H9 (cell line): ENCODE results near the gene FBRSL1. TPM values are rescaled to one million over a fixed set of nuclear protein-coding genes. Genes with fewer than 3 reads are reported as not detected.

Experiments used
- DNase-seq: peaks from one replicate; pipeline ENCODE4 v3.0.0-alpha.2; 2017
- H2AFZ ChIP-seq: one replicate; pipeline ENCODE4 v1.6.1; 2013; ENCODE audit warnings: mild to moderate bottlenecking, low read length, control low read depth, moderate library complexity
- H2AK5ac ChIP-seq: 2 replicates; pipeline ENCODE4 v1.6.1; 2013; ENCODE audit warnings: low read length, control low read depth, mixed read lengths; ENCODE audit not compliant: insufficient read length
- H2BK120ac ChIP-seq: one replicate; pipeline ENCODE4 v1.6.1; 2013; ENCODE audit warnings: low read depth, mild to moderate bottlenecking, low read length, control low read depth, inconsistent platforms; ENCODE audit not compliant: poor library complexity, severe bottlenecking
- H2BK12ac ChIP-seq: 2 replicates; pipeline ENCODE4 v1.6.1; 2013; ENCODE audit warnings: low read length, control low read depth, mixed read lengths, low read depth; ENCODE audit not compliant: insufficient read length
- H2BK15ac ChIP-seq: 2 replicates; pipeline ENCODE4 v1.6.1; 2013; ENCODE audit warnings: low read depth, low read length, control low read depth
- H2BK20ac ChIP-seq: one replicate; pipeline ENCODE4 v1.6.1; 2013; ENCODE audit warnings: low read depth, mild to moderate bottlenecking, low read length, control low read depth, inconsistent platforms; ENCODE audit not compliant: poor library complexity, severe bottlenecking
- H2BK5ac ChIP-seq: 2 replicates; pipeline ENCODE4 v1.6.1; 2013; ENCODE audit warnings: low read length, control low read depth, mixed read lengths; ENCODE audit not compliant: insufficient read length
- H3K14ac ChIP-seq: 2 replicates; pipeline ENCODE4 v1.6.1; 2013; ENCODE audit warnings: low read length, control low read depth; ENCODE audit not compliant: insufficient read depth
- H3K18ac ChIP-seq: 2 replicates; pipeline ENCODE4 v1.6.1; 2013; ENCODE audit warnings: low read depth, mild to moderate bottlenecking, mixed read lengths, low read length, control low read depth; ENCODE audit not compliant: insufficient read length
- H3K23ac ChIP-seq: 2 replicates; pipeline ENCODE4 v1.6.1; 2013; ENCODE audit warnings: low read length, control low read depth, mixed read lengths, low read depth; ENCODE audit not compliant: insufficient read length
- H3K23me2 ChIP-seq: 2 replicates; pipeline ENCODE4 v1.6.1; 2013; ENCODE audit warnings: low read depth, mild to moderate bottlenecking, mixed read lengths, low read length, control low read depth; ENCODE audit not compliant: insufficient read length, poor library complexity, severe bottlenecking
- H3K27ac ChIP-seq: 2 replicates; pipeline ENCODE4 v1.5.1; 2013; ENCODE audit warnings: low read length, control low read depth, mixed read lengths, low read depth; ENCODE audit not compliant: insufficient read length
- H3K27me3 ChIP-seq: 2 replicates; pipeline ENCODE4 v1.6.1; 2013; ENCODE audit warnings: low read length, control low read depth, inconsistent platforms; ENCODE audit not compliant: insufficient read depth
- H3K4ac ChIP-seq: 2 replicates; pipeline ENCODE4 v1.6.1; 2013; ENCODE audit warnings: low read depth, mild to moderate bottlenecking, control low read depth, inconsistent platforms, low read length, moderate library complexity
- H3K4me1 ChIP-seq: 2 replicates; pipeline ENCODE4 v1.6.1; 2013; ENCODE audit warnings: low read length, control low read depth, inconsistent platforms; ENCODE audit not compliant: insufficient read depth
- H3K4me2 ChIP-seq: 2 replicates; pipeline ENCODE4 v1.6.1; 2013; ENCODE audit warnings: low read length, control low read depth, mixed read lengths; ENCODE audit not compliant: insufficient read length, insufficient read depth
- H3K56ac ChIP-seq: 2 replicates; pipeline ENCODE4 v1.6.1; 2013; ENCODE audit warnings: low read depth, mild to moderate bottlenecking, mixed read lengths, low read length, control low read depth; ENCODE audit not compliant: insufficient read length
- H3K79me1 ChIP-seq: 2 replicates; pipeline ENCODE4 v1.6.1; 2013; ENCODE audit warnings: low read depth, mild to moderate bottlenecking, moderate library complexity, low read length, control low read depth, inconsistent platforms; ENCODE audit not compliant: insufficient read depth, poor library complexity, severe bottlenecking
- H3K79me2 ChIP-seq: 2 replicates; pipeline ENCODE4 v1.6.1; 2013; ENCODE audit warnings: low read length, control low read depth, inconsistent platforms; ENCODE audit not compliant: insufficient read depth
- H3K9ac ChIP-seq: 2 replicates; pipeline ENCODE4 v1.6.1; 2013; ENCODE audit warnings: low read length, control low read depth, mixed read lengths; ENCODE audit not compliant: insufficient read length; ENCODE audit errors: extremely low read depth
- H3K9me3 ChIP-seq: one replicate; pipeline ENCODE4 v1.6.1; 2013; ENCODE audit warnings: low read depth, low read length, inconsistent platforms; ENCODE audit not compliant: control insufficient read depth
- H3T11ph ChIP-seq: one replicate; pipeline ENCODE4 v1.6.1; 2013; ENCODE audit warnings: mild to moderate bottlenecking, low read length, control low read depth, inconsistent platforms
- H4K20me1 ChIP-seq: one replicate; pipeline ENCODE4 v1.6.1; 2013; ENCODE audit not compliant: control insufficient read depth, insufficient read length, insufficient read depth
- H4K5ac ChIP-seq: 2 replicates; pipeline ENCODE4 v1.6.1; 2013; ENCODE audit warnings: low read depth, mild to moderate bottlenecking, mixed read lengths, low read length, control low read depth; ENCODE audit not compliant: insufficient read length
- H4K8ac ChIP-seq: replicated peaks from 2 replicates; pipeline ENCODE4 v1.6.1; 2013; ENCODE audit warnings: low read length, control low read depth, mixed read lengths, low read depth; ENCODE audit not compliant: insufficient read length
- H4K91ac ChIP-seq: 2 replicates; pipeline ENCODE4 v1.6.1; 2013; ENCODE audit warnings: low read depth, mild to moderate bottlenecking, moderate library complexity, mixed read lengths, low read length, control low read depth; ENCODE audit not compliant: insufficient read length
- H3K27ac Mint-ChIP-seq, 3 experiments: 2 replicates in 2 of 3; 3 replicates in 1 of 3; pipeline ENCODE4 v1.8.0; 2020 to 2021; ENCODE audit warnings: mixed read lengths in 3 of 3, mild to moderate bottlenecking in 1 of 3, moderate library complexity in 1 of 3
- H3K27me3 Mint-ChIP-seq: 2 replicates; pipeline ENCODE4 v1.8.0; 2021; ENCODE audit warnings: low read depth, mild to moderate bottlenecking, moderate library complexity, mixed read lengths
- H3K36me3 Mint-ChIP-seq, 3 experiments: 2 replicates in 2 of 3; 3 replicates in 1 of 3; pipeline ENCODE4 v1.8.0; 2020 to 2021; ENCODE audit warnings: low read depth in 3 of 3, mixed read lengths in 3 of 3; ENCODE audit not compliant: insufficient read depth in 1 of 3
- H3K4me1 Mint-ChIP-seq, 2 experiments: 2 replicates each; pipeline ENCODE4 v1.8.0; 2020; ENCODE audit warnings: mixed read lengths in 2 of 2
- H3K4me3 Mint-ChIP-seq, 2 experiments: 2 replicates in 1 of 2; 3 replicates in 1 of 2; pipeline ENCODE4 v1.8.0; 2020 to 2021; ENCODE audit warnings: mild to moderate bottlenecking in 2 of 2, mixed read lengths in 2 of 2, moderate library complexity in 1 of 2
- H3K9me3 Mint-ChIP-seq, 2 experiments: 2 replicates in 1 of 2; 3 replicates in 1 of 2; pipeline ENCODE4 v1.8.0; 2020; ENCODE audit warnings: mild to moderate bottlenecking in 2 of 2, mixed read lengths in 2 of 2, moderate library complexity in 1 of 2
- WGBS: extraction: QIAGEN DNeasy Blood & Tissue Kit; methylation state at CpG from one replicate; pipeline ENCODE4 v1.1.7; 2013; ENCODE audit warnings: missing lambda C conversion rate, low lambda C conversion rate, mixed read lengths; ENCODE audit not compliant: insufficient read length; ENCODE audit errors: extremely low coverage; 5-methylcytosine and 5-hydroxymethylcytosine counted together
- total RNA-seq: library from RNA; stranded (reverse); gene quantifications from 2 replicates; pipeline ENCODE4 v1.2.1, GENCODE V29; 2021
- TF ChIP-seq, protein P1 (sequence below): fragments of 200-600 bp; sonication (generic); conservative IDR thresholded peaks from 3 replicates; pipeline ENCODE4 v1.8.0; 2021; ENCODE audit warnings: antibody characterized with exemption, mild to moderate bottlenecking

The FBRSL1 gene
- total RNA-seq, 1 experiment from 2014 or later: 90.8 TPM

DNA sequence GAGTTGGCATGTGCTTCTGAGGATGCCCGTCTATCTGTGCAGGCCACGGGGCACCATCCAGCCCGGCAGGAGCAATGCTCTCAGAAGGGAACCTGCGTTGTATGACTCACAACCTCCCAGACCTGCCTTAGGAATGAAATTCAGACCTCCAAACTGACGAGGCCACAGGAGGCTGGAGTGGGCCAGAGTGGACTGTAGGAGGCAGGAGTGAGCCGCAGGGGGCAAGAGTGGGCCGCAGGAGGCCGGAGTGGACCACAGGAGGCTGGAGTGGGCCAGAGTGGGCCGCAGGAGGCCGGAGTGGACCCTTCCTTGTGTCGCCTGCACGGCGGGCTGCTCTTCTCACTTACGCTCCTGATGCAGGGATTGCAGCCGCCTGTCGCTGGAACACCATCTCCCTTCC is 11.1 kb upstream of the FBRSL1 start:
- no CpG with 5 or more reads among the region's 16 CpGs for WGBS
- no peak overlapping the region for H2AFZ ChIP-seq
- no peaks in the 10 kb centered on the region for H3K79me2 ChIP-seq
- no peaks in the 10 kb centered on the region for H3K9me3 ChIP-seq
- no peaks in the 10 kb centered on the region; the same call in 1 of the 2 replicates for H3K4me1 ChIP-seq
- Mint-ChIP-seq H3K36me3 (peaks cover 0 to 4% (median 4%) of the 10 kb centered on the region in 3 experiments; a peak in 5 of 7 replicates), H3K27me3 (peaks cover 86% of the 10 kb centered on the region), H3K4me3 (no peak overlapping the region), H3K4me1 (peaks cover 0 to 2% of the 10 kb centered on the region in 2 experiments; a peak in 2 of 4 replicates), H3K27ac (no peak overlapping the region), H3K9me3 (peaks cover 7 to 8% of the 10 kb centered on the region in 2 experiments)
- no peak overlapping the region for H2BK5ac ChIP-seq
- no peak overlapping the region for H3K23ac ChIP-seq
- H3K4ac ChIP-seq: no peak overlapping the region
- no peaks in the 10 kb centered on the region for H3K23me2 ChIP-seq
- H2BK20ac ChIP-seq: no peak overlapping the region
- no peaks in the 10 kb centered on the region for H3K79me1 ChIP-seq
- H3K18ac ChIP-seq: no peak overlapping the region
- no peak overlapping the region for H4K5ac ChIP-seq
- no peak overlapping the region for H3K4me2 ChIP-seq
- H4K91ac ChIP-seq: no peak overlapping the region
- H2BK15ac ChIP-seq: no peak overlapping the region
- H3K9ac ChIP-seq: no peak overlapping the region
- no peak overlapping the region for H2BK120ac ChIP-seq
- no peak for DNase-seq
- H3K14ac ChIP-seq: no peak overlapping the region
- H3K56ac ChIP-seq: no peak overlapping the region
- H3T11ph ChIP-seq: no peak overlapping the region
- TF ChIP-seq, protein P1, sequence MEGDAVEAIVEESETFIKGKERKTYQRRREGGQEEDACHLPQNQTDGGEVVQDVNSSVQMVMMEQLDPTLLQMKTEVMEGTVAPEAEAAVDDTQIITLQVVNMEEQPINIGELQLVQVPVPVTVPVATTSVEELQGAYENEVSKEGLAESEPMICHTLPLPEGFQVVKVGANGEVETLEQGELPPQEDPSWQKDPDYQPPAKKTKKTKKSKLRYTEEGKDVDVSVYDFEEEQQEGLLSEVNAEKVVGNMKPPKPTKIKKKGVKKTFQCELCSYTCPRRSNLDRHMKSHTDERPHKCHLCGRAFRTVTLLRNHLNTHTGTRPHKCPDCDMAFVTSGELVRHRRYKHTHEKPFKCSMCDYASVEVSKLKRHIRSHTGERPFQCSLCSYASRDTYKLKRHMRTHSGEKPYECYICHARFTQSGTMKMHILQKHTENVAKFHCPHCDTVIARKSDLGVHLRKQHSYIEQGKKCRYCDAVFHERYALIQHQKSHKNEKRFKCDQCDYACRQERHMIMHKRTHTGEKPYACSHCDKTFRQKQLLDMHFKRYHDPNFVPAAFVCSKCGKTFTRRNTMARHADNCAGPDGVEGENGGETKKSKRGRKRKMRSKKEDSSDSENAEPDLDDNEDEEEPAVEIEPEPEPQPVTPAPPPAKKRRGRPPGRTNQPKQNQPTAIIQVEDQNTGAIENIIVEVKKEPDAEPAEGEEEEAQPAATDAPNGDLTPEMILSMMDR: peak; percentile 36; the same call in 2 of the 3 replicates
- peaks cover 3% of the 10 kb centered on the region for H4K20me1 ChIP-seq
- no peak overlapping the region for H3K27ac ChIP-seq
- H4K8ac ChIP-seq: no peak overlapping the region
- H3K27me3 ChIP-seq: peaks cover 18% of the 10 kb centered on the region; the same call in 1 of the 2 replicates
- H2BK12ac ChIP-seq: no peak overlapping the region
- H2AK5ac ChIP-seq: no peak overlapping the region
